DOHH2 (cell line): ENCODE data around the gene POLR3K.

Experiments used
- CTCF ChIP-seq: fragments of 200-600 bp; sonication (generic); IDR thresholded peaks from one replicate; pipeline ENCODE4 v1.5.1; 2014; ENCODE audit warnings: antibody characterized with exemption, mild to moderate bottlenecking, low read depth, low read length; ENCODE audit not compliant: poor library complexity, severe bottlenecking
- EZH2phosphoT487 ChIP-seq: fragments of 200-600 bp; sonication (generic); IDR thresholded peaks from 2 replicates; pipeline ENCODE4 v1.6.1; 2017; ENCODE audit warnings: borderline replicate concordance, mild to moderate bottlenecking, antibody characterized with exemption, low read length, moderate library complexity, mixed read lengths

- TF ChIP-seq CTCF (no peak), EZH2phosphoT487 (no peak)
These were observed 8.0 kb downstream of the POLR3K start for GRCh38 chr16:45454-45853.
